Peyer's patch (tissue), 4 donors: ENCODE data around the gene KCNK13.

Source experiments
- POLR2A ChIP-seq, 2 donors: fragments of 450-650 bp; IDR thresholded peaks; one replicate each; pipeline ENCODE4 v1.5.1; 2017; ENCODE audit warnings: antibody characterized with exemption in 2 of 2, mild to moderate bottlenecking in 2 of 2, moderate library complexity in 2 of 2
- TF ChIP-seq, protein P1 (sequence below), 6 experiments: fragments of 450-650 bp in 4 of 6; fragments of 200-600 bp in 2 of 6; sonication (generic) in 1 of 6; IDR thresholded peaks; one replicate each; pipeline ENCODE4 v1.5.1; 2017 to 2019; ENCODE audit warnings: antibody characterized with exemption in 6 of 6, mild to moderate bottlenecking in 3 of 6, moderate library complexity in 1 of 6

DNA sequence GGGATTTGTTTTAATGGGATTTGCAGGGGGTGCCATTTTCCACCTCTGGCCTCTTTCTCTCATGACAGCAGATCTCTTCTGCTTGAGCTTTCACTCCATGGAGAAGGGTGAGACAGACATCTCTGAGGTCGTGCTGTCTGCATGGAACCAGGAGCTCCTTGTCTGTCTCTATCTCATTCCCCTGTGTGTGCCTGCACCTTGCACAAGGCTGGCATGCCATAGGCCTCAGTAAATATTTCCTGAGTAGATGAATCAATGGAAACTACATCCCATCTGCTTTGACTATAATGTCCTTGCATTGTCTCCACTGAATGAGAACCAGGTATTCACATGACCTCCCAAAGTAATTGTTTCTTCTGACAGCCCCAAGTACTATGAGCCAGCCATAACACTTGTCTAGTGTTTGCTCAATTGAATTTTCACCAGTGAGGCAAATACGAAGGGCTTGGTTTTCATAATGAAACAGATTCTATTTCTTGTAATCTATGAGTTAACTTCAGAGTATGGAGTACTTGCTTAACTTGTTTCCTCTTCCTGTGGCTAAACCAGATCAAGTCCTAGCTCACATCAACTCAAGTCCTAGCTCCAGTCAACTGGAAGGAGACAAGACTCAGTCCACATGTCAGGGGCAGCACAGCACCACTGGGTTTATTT is 32.3 kb downstream of the KCNK13 start:
- TF ChIP-seq, protein P1, sequence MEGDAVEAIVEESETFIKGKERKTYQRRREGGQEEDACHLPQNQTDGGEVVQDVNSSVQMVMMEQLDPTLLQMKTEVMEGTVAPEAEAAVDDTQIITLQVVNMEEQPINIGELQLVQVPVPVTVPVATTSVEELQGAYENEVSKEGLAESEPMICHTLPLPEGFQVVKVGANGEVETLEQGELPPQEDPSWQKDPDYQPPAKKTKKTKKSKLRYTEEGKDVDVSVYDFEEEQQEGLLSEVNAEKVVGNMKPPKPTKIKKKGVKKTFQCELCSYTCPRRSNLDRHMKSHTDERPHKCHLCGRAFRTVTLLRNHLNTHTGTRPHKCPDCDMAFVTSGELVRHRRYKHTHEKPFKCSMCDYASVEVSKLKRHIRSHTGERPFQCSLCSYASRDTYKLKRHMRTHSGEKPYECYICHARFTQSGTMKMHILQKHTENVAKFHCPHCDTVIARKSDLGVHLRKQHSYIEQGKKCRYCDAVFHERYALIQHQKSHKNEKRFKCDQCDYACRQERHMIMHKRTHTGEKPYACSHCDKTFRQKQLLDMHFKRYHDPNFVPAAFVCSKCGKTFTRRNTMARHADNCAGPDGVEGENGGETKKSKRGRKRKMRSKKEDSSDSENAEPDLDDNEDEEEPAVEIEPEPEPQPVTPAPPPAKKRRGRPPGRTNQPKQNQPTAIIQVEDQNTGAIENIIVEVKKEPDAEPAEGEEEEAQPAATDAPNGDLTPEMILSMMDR (IDR thresholded peaks at IDR 0.05) = no peak
- TF ChIP-seq POLR2A (IDR thresholded peaks at IDR 0.05) = no peak
